ENCODE data around the gene PHKG1. TPM values are rescaled to one million over a fixed set of nuclear protein-coding genes. Genes with fewer than 3 reads are reported as not detected.

PHKG1 gene
- total and polyA plus RNA-seq, 10 of the 15 experiments (the other 5 are each of a cell fraction or from before 2014, with no cell fraction given): 0.08 to 1.6 (median 0.44) TPM

DNA sequence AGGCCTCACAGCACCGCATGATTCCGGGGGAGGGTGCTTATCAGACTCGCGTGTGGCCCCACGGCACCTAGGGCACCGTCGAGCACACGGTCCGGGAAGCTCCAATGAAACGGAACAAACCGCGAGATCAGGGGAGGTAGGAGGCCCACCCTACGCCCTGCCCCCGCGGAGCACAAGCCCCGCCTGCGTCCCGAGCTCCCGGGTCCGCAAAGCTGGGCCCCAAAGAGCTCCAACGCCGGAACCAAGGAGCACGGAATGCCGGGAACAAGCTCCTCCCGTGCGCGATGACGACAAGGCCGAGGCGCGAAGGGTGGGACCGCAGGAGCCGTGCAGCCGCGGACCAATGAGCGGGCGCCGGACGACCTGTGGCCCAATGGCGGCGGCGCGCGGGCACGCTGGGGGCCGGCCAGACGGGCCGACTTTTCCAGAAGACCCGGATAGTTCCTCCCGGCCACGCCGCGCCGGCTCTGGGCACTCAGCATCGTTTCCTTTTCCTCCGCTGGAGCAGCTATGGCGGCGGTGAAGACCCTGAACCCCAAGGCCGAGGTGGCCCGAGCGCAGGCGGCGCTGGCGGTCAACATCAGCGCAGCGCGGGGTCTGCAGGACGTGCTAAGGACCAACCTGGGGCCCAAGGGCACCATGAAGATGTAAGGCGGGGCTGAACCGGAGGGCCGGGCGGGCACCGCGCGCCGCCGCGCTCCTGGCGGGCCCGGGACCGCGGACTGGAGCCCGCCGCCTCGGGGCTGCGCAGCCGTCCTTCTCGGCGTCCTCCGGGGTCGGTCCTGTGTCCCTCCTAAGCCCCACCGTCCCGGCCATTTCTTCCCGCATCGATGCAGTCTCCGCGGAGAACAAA is 41.2 kb downstream of the PHKG1 start, which contains the start of the genes CCT6A and PSPH (continued):
- peak; percentile 100 for TF ChIP-seq EED (IDR thresholded peaks at IDR 0.05; ENCODE audit: low read depth)
- peak; percentile 90 for TF ChIP-seq POLR2AphosphoS5 (IDR thresholded peaks at IDR 0.05; ENCODE audit: low read length)
- TF ChIP-seq ZSCAN29 (IDR thresholded peaks at IDR 0.05): peak; percentile 59; the same call in 1 of the 2 replicates

DNA sequence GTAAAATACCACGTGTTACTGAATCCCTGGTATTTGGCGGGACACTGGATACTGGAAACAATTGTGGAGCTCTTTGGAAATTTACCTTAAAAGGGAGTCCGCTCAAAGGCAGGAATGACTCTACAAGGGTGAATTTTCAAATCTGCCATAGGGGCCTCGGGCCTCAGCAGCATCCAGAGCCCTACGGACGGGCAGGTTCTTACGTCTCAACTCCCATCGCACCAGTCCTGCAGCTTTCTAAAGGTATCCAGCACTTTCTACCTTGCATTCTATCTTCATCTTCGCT is 41.8 kb downstream of the PHKG1 start:
- H3K36me3 ChIP-seq (ENCODE audit: control insufficient read depth in 2 of 2, insufficient read depth in 2 of 2, low read length in 1 of 2): peaks cover 0 to 11% of the 10 kb centered on the region in 2 experiments; a peak in 2 of 4 replicates
- peaks cover 55% of the 10 kb centered on the region for H3K79me2 ChIP-seq (ENCODE audit: control insufficient read depth, insufficient read depth, low read length)
- peak overlapping the region; percentile 49 for H2AFZ ChIP-seq (ENCODE audit: control insufficient read depth, low read depth, low read length)
- FAIRE-seq (no peak), DNase-seq (ENCODE audit: low read depth, low spot score) (no peak), ATAC-seq (no peak)
- WGBS (ENCODE audit: insufficient coverage, insufficient replicate concordance, low lambda C conversion rate, missing lambda C conversion rate): 0% methylated on average over 9 of the region's 9 CpGs
- H4K20me1 ChIP-seq (ENCODE audit: control insufficient read depth, insufficient read depth): no peaks in the 10 kb centered on the region; the same call in 1 of the 2 replicates
- H3K4me1 ChIP-seq (ENCODE audit: control insufficient read depth, insufficient read depth, low read length): peaks cover 14% of the 10 kb centered on the region
- peak overlapping the region; percentile 83 for H3K27ac ChIP-seq (ENCODE audit: control insufficient read depth, insufficient read depth)
- ChIA-PET SMC1A (ENCODE audit: uncharacterized antibody, unreplicated experiment) (interaction anchor here (0.8 to 2.1 kb wide), 7 partner anchors 12 to 519 kb away, joined by 3 to 13 read pairs (median 4); partner anchors contain the start of gene CHCHD2), RAD21 (ENCODE audit: unreplicated experiment) (interaction anchor here (0.7 to 1.7 kb wide), 7 partner anchors 10 to 409 kb away, joined by 3 to 23 read pairs (median 4); partner anchors contain the start of gene SUMF2), CTCF (interaction anchor here (0.7 to 2.0 kb wide), 8 partner anchors 10 to 51 kb away, joined by 3 to 7 read pairs (median 5); no protein-coding TSS in a partner anchor), POLR2A (interaction anchor here (0.6 to 2.4 kb wide), 13 partner anchors 10 to 1292 kb away, joined by 3 to 29 read pairs (median 4); partner anchors contain the start of genes CHCHD2, SEC61G and SUMF2)
- H3K9me3 ChIP-seq (replicated peaks; ENCODE audit: control insufficient read depth, insufficient read depth, low read length): no peaks in the 10 kb centered on the region
- in situ Hi-C loops (cut with MboI): no loop called here
- H3K4me2 ChIP-seq (ENCODE audit: control insufficient read depth, insufficient read depth): peak overlapping the region; percentile 75
- H3K9ac ChIP-seq (ENCODE audit: control insufficient read depth, insufficient read depth, low read length): peak overlapping the region; percentile 92
- peak overlapping the region; percentile 78 for H3K4me3 ChIP-seq
- intact Hi-C loops (cut with micrococcal nuclease; ENCODE audit: unreplicated experiment): loop anchor here (1.0 to 5.0 kb wide), 4 partner anchors 13 to 514 kb away; partner anchors contain the start of genes SUMF2 and VOPP1
- BruUV-seq (replicated peaks): TSS peak; percentile 98
- H3K27me3 ChIP-seq (replicated peaks in 1 of 2; ENCODE audit: control insufficient read depth in 2 of 2, insufficient read depth in 2 of 2, low read length in 1 of 2): no peaks in the 10 kb centered on the region
- TF ChIP-seq MTA3 (IDR thresholded peaks at IDR 0.05; ENCODE audit: borderline replicate concordance, low read length): 0 out of 2 replicates have a peak, but pooled peaks have one; percentile 16
- TF ChIP-seq, protein P1, sequence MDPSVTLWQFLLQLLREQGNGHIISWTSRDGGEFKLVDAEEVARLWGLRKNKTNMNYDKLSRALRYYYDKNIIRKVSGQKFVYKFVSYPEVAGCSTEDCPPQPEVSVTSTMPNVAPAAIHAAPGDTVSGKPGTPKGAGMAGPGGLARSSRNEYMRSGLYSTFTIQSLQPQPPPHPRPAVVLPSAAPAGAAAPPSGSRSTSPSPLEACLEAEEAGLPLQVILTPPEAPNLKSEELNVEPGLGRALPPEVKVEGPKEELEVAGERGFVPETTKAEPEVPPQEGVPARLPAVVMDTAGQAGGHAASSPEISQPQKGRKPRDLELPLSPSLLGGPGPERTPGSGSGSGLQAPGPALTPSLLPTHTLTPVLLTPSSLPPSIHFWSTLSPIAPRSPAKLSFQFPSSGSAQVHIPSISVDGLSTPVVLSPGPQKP (IDR thresholded peaks at IDR 0.05; ENCODE audit: low read depth, low read length): no peak
- no peak for TF ChIP-seq EZH2 (IDR thresholded peaks at IDR 0.05; ENCODE audit: borderline replicate concordance, control insufficient read depth, low read depth, low read length)
- TF ChIP-seq, protein P2, sequence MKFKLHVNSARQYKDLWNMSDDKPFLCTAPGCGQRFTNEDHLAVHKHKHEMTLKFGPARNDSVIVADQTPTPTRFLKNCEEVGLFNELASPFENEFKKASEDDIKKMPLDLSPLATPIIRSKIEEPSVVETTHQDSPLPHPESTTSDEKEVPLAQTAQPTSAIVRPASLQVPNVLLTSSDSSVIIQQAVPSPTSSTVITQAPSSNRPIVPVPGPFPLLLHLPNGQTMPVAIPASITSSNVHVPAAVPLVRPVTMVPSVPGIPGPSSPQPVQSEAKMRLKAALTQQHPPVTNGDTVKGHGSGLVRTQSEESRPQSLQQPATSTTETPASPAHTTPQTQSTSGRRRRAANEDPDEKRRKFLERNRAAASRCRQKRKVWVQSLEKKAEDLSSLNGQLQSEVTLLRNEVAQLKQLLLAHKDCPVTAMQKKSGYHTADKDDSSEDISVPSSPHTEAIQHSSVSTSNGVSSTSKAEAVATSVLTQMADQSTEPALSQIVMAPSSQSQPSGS (IDR thresholded peaks at IDR 0.05; ENCODE audit: low read length): peak; percentile 28; the same call in 1 of the 2 replicates
- TF ChIP-seq TARDBP (IDR thresholded peaks at IDR 0.05; ENCODE audit: borderline replicate concordance): no peak
- no peak for TF ChIP-seq HDGF (IDR thresholded peaks at IDR 0.05)
- TF ChIP-seq ZNF207 (IDR thresholded peaks at IDR 0.05; ENCODE audit: borderline replicate concordance): no peak
- no peak for TF ChIP-seq FOXM1 (IDR thresholded peaks at IDR 0.05; ENCODE audit: low read depth, low read length)
- TF ChIP-seq, protein P3, sequence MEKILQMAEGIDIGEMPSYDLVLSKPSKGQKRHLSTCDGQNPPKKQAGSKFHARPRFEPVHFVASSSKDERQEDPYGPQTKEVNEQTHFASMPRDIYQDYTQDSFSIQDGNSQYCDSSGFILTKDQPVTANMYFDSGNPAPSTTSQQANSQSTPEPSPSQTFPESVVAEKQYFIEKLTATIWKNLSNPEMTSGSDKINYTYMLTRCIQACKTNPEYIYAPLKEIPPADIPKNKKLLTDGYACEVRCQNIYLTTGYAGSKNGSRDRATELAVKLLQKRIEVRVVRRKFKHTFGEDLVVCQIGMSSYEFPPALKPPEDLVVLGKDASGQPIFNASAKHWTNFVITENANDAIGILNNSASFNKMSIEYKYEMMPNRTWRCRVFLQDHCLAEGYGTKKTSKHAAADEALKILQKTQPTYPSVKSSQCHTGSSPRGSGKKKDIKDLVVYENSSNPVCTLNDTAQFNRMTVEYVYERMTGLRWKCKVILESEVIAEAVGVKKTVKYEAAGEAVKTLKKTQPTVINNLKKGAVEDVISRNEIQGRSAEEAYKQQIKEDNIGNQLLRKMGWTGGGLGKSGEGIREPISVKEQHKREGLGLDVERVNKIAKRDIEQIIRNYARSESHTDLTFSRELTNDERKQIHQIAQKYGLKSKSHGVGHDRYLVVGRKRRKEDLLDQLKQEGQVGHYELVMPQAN (conservative IDR thresholded peaks at IDR 0.05): peak; percentile 48; the same call in 1 of the 2 replicates
- TF ChIP-seq RB1 (IDR thresholded peaks at IDR 0.05; ENCODE audit: borderline replicate concordance): no peak
- TF ChIP-seq SREBF1 (IDR thresholded peaks at IDR 0.05; ENCODE audit: low read length): no peak
- no peak for TF ChIP-seq RCOR1 (conservative IDR thresholded peaks at IDR 0.05; ENCODE audit: low read depth, low read length)
- TF ChIP-seq, protein P4, sequence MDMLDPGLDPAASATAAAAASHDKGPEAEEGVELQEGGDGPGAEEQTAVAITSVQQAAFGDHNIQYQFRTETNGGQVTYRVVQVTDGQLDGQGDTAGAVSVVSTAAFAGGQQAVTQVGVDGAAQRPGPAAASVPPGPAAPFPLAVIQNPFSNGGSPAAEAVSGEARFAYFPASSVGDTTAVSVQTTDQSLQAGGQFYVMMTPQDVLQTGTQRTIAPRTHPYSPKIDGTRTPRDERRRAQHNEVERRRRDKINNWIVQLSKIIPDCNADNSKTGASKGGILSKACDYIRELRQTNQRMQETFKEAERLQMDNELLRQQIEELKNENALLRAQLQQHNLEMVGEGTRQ (IDR thresholded peaks at IDR 0.05; ENCODE audit: borderline replicate concordance, low read depth, low read length): no peak
- TF ChIP-seq TBL1XR1 (IDR thresholded peaks at IDR 0.05; ENCODE audit: low read depth, low read length): no peak
